Left forelimb (tissue), 1 donor: Measurements from ENCODE around the gene POU1F1.
"Not testable (repeated sequence)": the region's sequence is repeated elsewhere in the genome, so short reads cannot be mapped to it uniquely, and the experiment has no call there.

Source experiments
- DNase-seq: peaks from one replicate; pipeline ENCODE4 v3.0.0-alpha.2; 2018; ENCODE audit warnings: low spot score

Gene POU1F1

GRCh38 chr3:87250009-87250408, 26.4 kb downstream of the POU1F1 start:
- DNase-seq, result no peak

- no peak for DNase-seq
Measured at GRCh38 chr3:87248831-87249230, 27.6 kb downstream of the POU1F1 start.

- not testable (repeated sequence) for DNase-seq
Measured at GRCh38 chr3:87248231-87248630, 28.2 kb downstream of the POU1F1 start.

GRCh38 chr3:87247430-87247773, 29.0 kb downstream of the POU1F1 start:
- DNase-seq, result no peak

- no peak for DNase-seq
Measured at GRCh38 chr3:87246662-87247429, 29.5 kb downstream of the POU1F1 start.

GRCh38 chr3:87236093-87236492, 40.3 kb downstream of the POU1F1 start:
- DNase-seq, result no peak

GRCh38 chr3:87233805-87234204, 42.6 kb downstream of the POU1F1 start:
- no peak for DNase-seq

GRCh38 chr3:87229113-87229512, 47.3 kb downstream of the POU1F1 start:
- no peak for DNase-seq

- no peak for DNase-seq
Measured at GRCh38 chr3:87228316-87228715, 48.1 kb downstream of the POU1F1 start.

GRCh38 chr3:87227835-87228144, 48.6 kb downstream of the POU1F1 start:
- no peak for DNase-seq

GRCh38 chr3:87227104-87227834, 49.1 kb downstream of the POU1F1 start, which contains the start of gene CHMP2B:
Gene CHMP2B (plus strand): TSS chr3:87227309. CDS start chr3:87227523, 214 bp downstream.
- DNase-seq, result peak; percentile 96

- DNase-seq, result no peak
Measured at GRCh38 chr3:87225659-87226058, 50.7 kb downstream of the POU1F1 start.

- no peak for DNase-seq
Measured at GRCh38 chr3:87219611-87220010, 56.8 kb downstream of the POU1F1 start.

- DNase-seq, result no peak
Measured at GRCh38 chr3:87218560-87218959, 57.8 kb downstream of the POU1F1 start.
